Activated CD8-positive, alpha-beta T cell treated with anti-CD3 and anti-CD28 coated beads for 36 hours (primary cell): Measurements from ENCODE around the gene CNKSR2. TPM values are rescaled to one million over a fixed set of nuclear protein-coding genes. Genes with fewer than 3 reads are reported as not detected.

Experiments
- ATAC-seq: fragments of 200-7000 bp; cut with Tn5 transposase; one replicate; pipeline ENCODE4 v1.10.0; 2021; ENCODE audit warnings: mild to moderate bottlenecking, moderate library complexity
- CTCF ChIA-PET: fragments of 350-600 bp; sonication (Branson Sonifier 250); formaldehyde crosslinking; loops from one replicate; lab custom pipeline; 2021; ENCODE audit warnings: antibody characterized with exemption; lab: Charles Lee
- POLR2A ChIA-PET: fragments of 350-600 bp; sonication (Branson Sonifier 250); formaldehyde crosslinking; loops from one replicate; lab custom pipeline; 2021; ENCODE audit warnings: antibody characterized with exemption; lab: Charles Lee
- DNase-seq: peaks from one replicate; pipeline ENCODE4 v3.0.0-alpha.2; 2020
- H3K27ac Mint-ChIP-seq: one replicate; pipeline ENCODE4 v1.8.0; 2021; ENCODE audit warnings: mild to moderate bottlenecking, mixed read lengths
- H3K27me3 Mint-ChIP-seq: one replicate; pipeline ENCODE4 v1.8.0; 2021; ENCODE audit warnings: mixed read lengths
- H3K36me3 Mint-ChIP-seq: one replicate; pipeline ENCODE4 v1.8.0; 2021; ENCODE audit warnings: low read depth, mixed read lengths
- H3K4me1 Mint-ChIP-seq: one replicate; pipeline ENCODE4 v1.8.0; 2021; ENCODE audit warnings: low read depth, mixed read lengths
- H3K4me3 Mint-ChIP-seq: one replicate; pipeline ENCODE4 v1.8.0; 2021; ENCODE audit warnings: mild to moderate bottlenecking, moderate library complexity, mixed read lengths
- H3K9me3 Mint-ChIP-seq: one replicate; pipeline ENCODE4 v1.8.0; 2021; ENCODE audit warnings: mixed read lengths
- CTCF ChIP-seq: fragments of 200-600 bp; IDR thresholded peaks from one replicate; pipeline ENCODE4 v1.8.0; 2022; ENCODE audit warnings: antibody characterized with exemption, mild to moderate bottlenecking
- intact Hi-C: fragments of 100-400 bp; cut with micrococcal nuclease; formaldehyde crosslinking; loops from one replicate; pipeline ENCODE4 v1.10.0; 2022
- total RNA-seq, 2 experiments: library from RNA; stranded (reverse); gene quantifications; one replicate each; pipeline ENCODE4 v1.2.3, GENCODE V29; 2021

The CNKSR2 gene
- total RNA-seq, 2 experiments from 2014 or later, result 8.3 to 9.4 TPM

- Mint-ChIP-seq H3K4me3 (no peak overlapping the region), H3K4me1 (no peaks in the 10 kb centered on the region), H3K9me3 (no peaks in the 10 kb centered on the region), H3K27ac (no peak overlapping the region), H3K27me3 (no peaks in the 10 kb centered on the region), H3K36me3 (no peaks in the 10 kb centered on the region)
- ChIA-PET POLR2A (no interaction called here), CTCF (interaction anchor here (3.0 kb wide), 1 partner anchor 8 kb away, joined by 8 read pairs; no protein-coding TSS in a partner anchor)
- intact Hi-C loops, result no loop called here
- no peak for TF ChIP-seq CTCF
- DNase-seq (no peak), ATAC-seq (no peak)
Measured at GRCh38 chrX:21487832-21488231, 113.6 kb downstream of the CNKSR2 start.

GRCh38 chrX:21490341-21490740 lies 116.1 kb downstream of the CNKSR2 start:
- Mint-ChIP-seq H3K36me3 (no peaks in the 10 kb centered on the region), H3K27me3 (no peaks in the 10 kb centered on the region), H3K9me3 (no peaks in the 10 kb centered on the region), H3K4me3 (no peak overlapping the region), H3K27ac (no peak overlapping the region), H3K4me1 (no peaks in the 10 kb centered on the region)
- CTCF ChIA-PET, result interaction anchor here (1.0 kb wide), 1 partner anchor 10 kb away, joined by 3 read pairs; no protein-coding TSS in a partner anchor
- POLR2A ChIA-PET, result no interaction called here
- intact Hi-C loops, result no loop called here
- TF ChIP-seq CTCF, result no peak
- DNase-seq (no peak), ATAC-seq (no peak)

GRCh38 chrX:21493226-21493830 lies 119.1 kb downstream of the CNKSR2 start:
- no peak overlapping the region for H3K4me3 Mint-ChIP-seq
- H3K9me3 Mint-ChIP-seq, result no peaks in the 10 kb centered on the region
- DNase-seq, result no peak
- ATAC-seq, result no peak
- intact Hi-C loops, result no loop called here
- no peak overlapping the region for H3K27ac Mint-ChIP-seq
- no peaks in the 10 kb centered on the region for H3K36me3 Mint-ChIP-seq
- no peaks in the 10 kb centered on the region for H3K4me1 Mint-ChIP-seq
- H3K27me3 Mint-ChIP-seq, result no peaks in the 10 kb centered on the region
- ChIA-PET CTCF (no interaction called here), POLR2A (no interaction called here)
- no peak for TF ChIP-seq CTCF

- Mint-ChIP-seq H3K9me3 (no peaks in the 10 kb centered on the region), H3K27ac (no peak overlapping the region), H3K4me3 (no peak overlapping the region), H3K27me3 (no peaks in the 10 kb centered on the region), H3K36me3 (no peaks in the 10 kb centered on the region), H3K4me1 (peaks cover 6% of the 10 kb centered on the region)
- intact Hi-C loops, result no loop called here
- ATAC-seq, result no peak
- ChIA-PET CTCF (no interaction called here), POLR2A (no interaction called here)
- TF ChIP-seq CTCF, result no peak
- no peak for DNase-seq
Measured at GRCh38 chrX:21503593-21503992, 129.4 kb downstream of the CNKSR2 start.

- DNase-seq, result no peak
- Mint-ChIP-seq H3K27ac (no peak overlapping the region), H3K27me3 (no peaks in the 10 kb centered on the region), H3K9me3 (no peaks in the 10 kb centered on the region), H3K4me3 (no peak overlapping the region), H3K36me3 (peaks cover 2% of the 10 kb centered on the region), H3K4me1 (peaks cover 6% of the 10 kb centered on the region)
- TF ChIP-seq CTCF, result no peak
- ChIA-PET POLR2A (no interaction called here), CTCF (no interaction called here)
- intact Hi-C loops, result no loop called here
- no peak for ATAC-seq
Measured at GRCh38 chrX:21509912-21510311, 135.7 kb downstream of the CNKSR2 start.
